RPMI7951 (cell line): ENCODE measurements around the gene ZCCHC10. TPM values are rescaled to one million over a fixed set of nuclear protein-coding genes. Genes with fewer than 3 reads are reported as not detected.
"Not testable (repeated sequence)": the region's sequence is repeated elsewhere in the genome, so short reads cannot be mapped to it uniquely, and the experiment has no call there.

Experiments used
- DNase-seq: peaks from one replicate; pipeline ENCODE4 v3.0.0-alpha.2; 2012; ENCODE audit warnings: low read depth
- total RNA-seq: library from RNA; depleted of rRNA; stranded (reverse); fragments of >200 nt; shearing (Covaris generic); gene quantifications from 2 replicates; pipeline ENCODE4 v1.2.3, GENCODE V29; 2014

The ZCCHC10 gene
- total RNA-seq, 1 experiment from 2014 or later = 33.3 TPM

GRCh38 chr5:133041910-133042309 is 15.6 kb upstream of the ZCCHC10 start:
- peak; percentile 47 for DNase-seq

DNA sequence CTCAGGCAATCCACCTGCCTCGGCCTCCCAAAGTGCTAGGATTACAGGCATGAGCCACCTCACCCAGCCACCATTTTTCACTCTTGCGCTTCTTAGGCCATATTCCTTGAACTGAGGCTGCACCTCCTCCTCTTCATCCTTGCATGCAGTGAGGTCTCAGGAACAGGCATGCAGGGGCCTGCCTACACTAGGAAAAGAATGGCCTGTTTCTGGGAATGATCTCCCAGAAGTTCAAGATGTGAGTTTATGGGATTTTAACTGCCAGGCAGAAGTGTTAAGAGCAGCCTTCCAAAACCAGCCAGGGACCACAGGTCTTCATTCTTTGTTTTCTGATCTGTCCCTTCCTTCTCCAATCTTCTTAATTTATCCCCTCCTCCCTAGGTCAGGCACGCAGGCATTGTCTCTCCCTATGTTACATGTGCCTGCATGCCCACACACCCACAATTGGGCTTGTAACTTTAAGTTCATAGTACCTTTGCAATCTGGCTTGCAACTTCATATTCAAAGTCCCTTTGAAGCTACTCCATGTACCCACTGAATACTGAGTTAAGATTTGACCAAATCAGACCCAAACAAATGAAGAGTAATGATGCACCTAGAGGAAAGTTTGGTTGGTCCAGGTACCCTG is 14.9 kb upstream of the ZCCHC10 start:
- DNase-seq = no peak

GRCh38 chr5:133036677-133037076 is 10.3 kb upstream of the ZCCHC10 start:
- DNase-seq = not testable (repeated sequence)

- no peak for DNase-seq
Observed at GRCh38 chr5:133035224-133035623, 8.9 kb upstream of the ZCCHC10 start.

GRCh38 chr5:133034064-133034463 is 7.7 kb upstream of the ZCCHC10 start:
- DNase-seq = no peak

DNA sequence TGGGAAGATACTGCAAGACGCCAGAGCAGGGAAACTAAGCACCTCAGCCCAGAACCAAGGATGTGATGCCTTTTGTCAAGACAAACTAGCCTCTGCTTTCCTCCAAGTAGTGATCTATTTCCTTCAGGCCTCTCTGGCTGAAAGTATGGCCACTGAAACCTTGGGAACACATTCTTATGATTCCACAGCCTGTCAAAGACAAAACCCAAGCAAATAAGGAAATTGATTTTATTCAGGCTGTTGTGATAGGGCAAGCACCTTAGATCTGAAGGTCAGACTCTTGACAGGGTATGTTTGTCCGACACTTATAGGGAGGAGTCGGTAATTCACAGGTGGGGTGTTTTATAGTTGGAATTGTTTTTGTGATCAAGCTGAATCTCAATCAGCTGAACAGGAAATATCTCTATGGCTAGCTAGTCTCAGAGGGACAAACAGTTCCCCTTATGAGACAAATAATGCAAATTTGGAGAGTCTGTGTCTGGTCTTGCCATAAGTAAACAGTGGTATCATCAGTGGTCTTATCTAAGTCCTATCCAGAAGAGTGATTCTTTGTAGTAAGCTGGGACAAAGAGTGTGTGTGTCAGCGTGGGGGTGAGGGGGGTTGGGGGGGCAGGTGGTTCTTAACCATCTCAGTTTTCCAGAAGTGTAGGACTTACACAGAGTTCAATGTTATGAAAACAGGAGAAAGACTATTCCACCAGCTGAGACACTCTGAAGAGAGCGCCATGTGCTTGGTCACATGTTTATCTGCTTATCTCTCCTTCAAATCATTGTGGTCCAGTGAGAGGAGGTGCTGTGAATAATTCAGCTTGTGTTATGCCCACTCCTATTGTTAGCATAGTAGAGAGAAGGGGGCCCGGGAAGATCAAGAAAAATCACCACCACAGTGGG is 6.7 kb upstream of the ZCCHC10 start:
- DNase-seq = peak; percentile 40

GRCh38 chr5:133030343-133031005 is 4.1 kb upstream of the ZCCHC10 start:
- DNase-seq = no peak

GRCh38 chr5:133029416-133029815 is 3.1 kb upstream of the ZCCHC10 start:
- no peak for DNase-seq

GRCh38 chr5:133026664-133027153 is 360 bp upstream of the ZCCHC10 start:
- DNase-seq = no peak

DNA sequence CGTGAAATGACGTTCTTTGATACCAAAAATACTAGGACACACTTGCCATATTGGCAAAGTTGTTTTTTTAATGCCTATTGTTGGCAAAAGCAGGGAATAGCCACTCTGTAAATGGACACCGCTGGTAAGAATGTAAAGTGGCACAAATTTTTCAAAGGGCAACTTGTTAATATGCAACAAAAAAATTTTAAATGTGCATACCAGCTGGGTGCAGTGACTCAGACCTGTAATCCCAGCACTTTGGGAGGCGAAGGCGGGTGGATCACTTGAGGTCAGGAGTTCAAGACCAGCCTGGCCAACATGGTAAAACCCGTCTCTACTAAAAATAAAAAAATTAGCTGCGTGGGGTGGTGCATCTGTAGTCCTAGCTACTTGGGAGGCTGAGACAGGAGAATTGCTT is 6.9 kb downstream of the ZCCHC10 start:
- not testable (repeated sequence) for DNase-seq

GRCh38 chr5:133017964-133018363 is 8.4 kb downstream of the ZCCHC10 start:
- no peak for DNase-seq

GRCh38 chr5:133015466-133015865 is 10.9 kb downstream of the ZCCHC10 start:
- DNase-seq = no peak

DNA sequence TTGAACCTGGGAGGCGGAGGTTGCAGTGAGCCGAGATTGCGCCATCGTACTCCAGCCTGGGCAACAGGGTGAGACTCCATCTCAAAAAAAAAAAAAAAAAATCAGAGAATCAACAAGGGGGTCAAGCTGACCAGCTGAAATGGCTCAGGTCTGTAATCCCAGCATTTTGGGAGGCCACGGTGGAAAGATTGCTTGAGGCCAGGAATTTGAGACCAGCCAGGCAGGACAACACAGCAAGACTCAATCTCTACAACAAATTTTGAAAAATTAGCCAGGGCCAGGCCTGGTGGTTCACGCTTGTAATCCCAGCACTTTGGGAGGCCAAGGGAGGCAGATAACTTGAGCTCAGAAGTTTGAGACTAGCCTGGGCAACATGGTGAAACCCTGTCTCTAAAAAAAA is 17.9 kb downstream of the ZCCHC10 start:
- DNase-seq = not testable (repeated sequence)

DNA sequence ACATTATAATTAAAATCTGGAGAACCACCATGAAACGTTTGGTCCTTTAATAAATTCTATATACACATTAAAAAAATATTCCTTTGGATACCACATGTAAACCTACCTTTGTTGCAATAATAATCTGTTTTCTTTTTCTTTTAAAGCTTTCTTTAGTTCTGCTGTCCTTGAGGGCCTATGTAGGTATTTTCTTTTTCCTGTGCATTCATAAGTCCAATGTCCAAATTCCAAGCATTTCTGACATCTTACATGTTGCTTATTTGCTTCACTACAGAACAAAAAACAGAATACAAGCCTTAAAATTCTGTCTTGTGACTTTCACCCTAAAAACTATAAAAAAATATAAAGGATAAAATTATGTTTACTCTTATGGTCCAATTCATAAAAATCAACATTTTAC is 19.7 kb downstream of the ZCCHC10 start:
- DNase-seq = no peak

- DNase-seq = no peak
Observed at GRCh38 chr5:132999246-132999645, 27.1 kb downstream of the ZCCHC10 start.

DNA sequence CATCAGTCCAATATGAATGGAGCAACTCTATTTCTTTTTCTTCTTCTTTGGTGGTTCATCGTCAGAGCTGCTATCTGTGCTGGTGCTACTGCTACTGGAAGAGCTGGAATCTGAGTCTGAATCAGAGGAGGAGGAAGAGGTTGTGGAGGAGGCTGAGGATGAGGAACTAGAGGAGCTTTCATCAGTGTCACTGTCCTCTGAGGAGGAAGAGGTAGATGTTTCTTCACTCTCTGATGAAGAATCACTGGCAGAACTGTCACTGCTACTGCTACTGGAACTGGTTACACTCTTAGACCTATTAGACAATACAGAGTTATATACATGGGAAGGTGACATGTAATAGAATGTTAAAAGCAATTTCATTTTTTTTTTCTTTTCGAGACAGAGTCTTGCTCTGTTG is 27.8 kb downstream of the ZCCHC10 start:
- DNase-seq = no peak

GRCh38 chr5:132996307-132996706 is 30.0 kb downstream of the ZCCHC10 start:
- no peak for DNase-seq

DNA sequence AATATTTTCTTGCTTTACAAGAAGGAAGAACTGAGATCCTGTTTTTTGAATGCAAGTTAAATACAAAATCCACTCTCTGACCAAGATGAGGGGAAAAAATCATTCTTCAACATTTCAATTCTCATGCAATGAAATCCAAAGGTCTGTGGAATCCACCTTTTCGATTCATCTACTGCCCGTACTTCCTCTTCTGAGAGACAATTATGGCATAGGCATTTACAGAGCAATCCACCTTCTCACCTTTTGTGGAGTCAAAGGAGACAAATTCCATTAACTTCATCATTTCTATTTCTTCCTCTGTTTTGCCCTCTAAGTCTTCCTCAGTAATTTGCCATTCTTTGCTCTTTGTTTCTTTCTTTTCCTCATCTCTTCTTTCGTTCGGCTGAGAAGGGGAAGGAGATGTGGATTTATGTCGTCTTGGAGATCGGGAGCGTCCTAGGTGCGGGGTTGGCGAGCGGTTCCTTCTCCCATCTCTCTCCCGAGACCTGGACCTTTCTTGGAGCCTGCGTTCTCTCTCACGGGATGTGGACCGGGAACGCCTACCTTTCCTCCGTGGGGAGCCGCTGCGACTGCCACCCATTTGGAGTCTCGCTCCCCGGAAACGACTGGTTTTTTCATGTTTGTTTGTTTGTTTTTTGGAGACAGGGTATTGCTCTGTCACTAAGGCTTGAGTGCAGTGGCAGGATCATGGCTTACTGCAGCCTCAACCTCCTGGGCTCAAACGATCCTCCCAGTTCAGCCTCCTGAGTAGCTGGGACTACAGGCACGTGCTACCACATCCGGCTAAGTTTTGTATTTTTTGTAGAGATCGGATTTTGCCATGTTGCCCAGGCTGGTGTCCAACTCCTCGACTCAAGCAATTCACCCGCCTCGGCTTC is 38.6 kb downstream of the ZCCHC10 start:
- DNase-seq = no peak

GRCh38 chr5:132982971-132983370 is 43.4 kb downstream of the ZCCHC10 start:
- DNase-seq = not testable (repeated sequence)

- no peak for DNase-seq
Observed at GRCh38 chr5:132981288-132981687, 45.1 kb downstream of the ZCCHC10 start.

- no peak for DNase-seq
Observed at GRCh38 chr5:132979976-132980375, 46.4 kb downstream of the ZCCHC10 start.
